CD4-positive, CD25-positive, alpha-beta regulatory T cell (primary cell): Measurements from ENCODE around the gene LLGL1. TPM values are rescaled to one million over a fixed set of nuclear protein-coding genes. Genes with fewer than 3 reads are reported as not detected.

ENCODE experiments used
- ATAC-seq, 2 donors: fragments of 150-1000 bp; cut with Tn5 transposase; one replicate each; pipeline ENCODE4 v1.10.0; 2021; ENCODE audit warnings: low read depth in 2 of 2, moderate number of reproducible peaks in 2 of 2, moderate library complexity in 1 of 2
- DNase-seq, 3 donors: peaks; one replicate each; pipeline versions ENCODE4 v3.0.0 to v3.0.0-alpha.2; 2012 to 2022; ENCODE audit warnings: mixed read lengths in 1 of 3
- H3K27ac ChIP-seq: one replicate; pipeline ENCODE4 v1.7.0; 2013; ENCODE audit warnings: mild to moderate bottlenecking, low read length; ENCODE audit not compliant: insufficient read depth, poor library complexity, severe bottlenecking
- H3K27me3 ChIP-seq: one replicate; pipeline ENCODE4 v1.7.0; 2013; ENCODE audit warnings: low read length; ENCODE audit not compliant: control insufficient read depth, insufficient read depth
- H3K36me3 ChIP-seq: one replicate; pipeline ENCODE4 v1.7.0; 2013; ENCODE audit warnings: mild to moderate bottlenecking, low read length, moderate library complexity; ENCODE audit not compliant: control insufficient read depth, insufficient read depth
- H3K4me1 ChIP-seq: 2 replicates; pipeline ENCODE4 v1.7.0; 2013; ENCODE audit warnings: mild to moderate bottlenecking, low read length; ENCODE audit not compliant: insufficient read depth, control insufficient read depth, poor library complexity, severe bottlenecking
- H3K4me3 ChIP-seq: one replicate; pipeline ENCODE4 v1.7.0; 2013; ENCODE audit warnings: low read depth, mild to moderate bottlenecking, low read length, moderate library complexity
- H3K9me3 ChIP-seq, 2 experiments: 1 replicate in 1 of 2; 2 replicates in 1 of 2; pipeline ENCODE4 v1.7.0; 2013; ENCODE audit warnings: low read length in 2 of 2, mild to moderate bottlenecking in 1 of 2, moderate library complexity in 1 of 2; ENCODE audit not compliant: control insufficient read depth in 2 of 2
- H3K27ac Mint-ChIP-seq, 3 donors: one replicate each; pipeline ENCODE4 v1.8.0; 2020 to 2022; ENCODE audit warnings: mild to moderate bottlenecking in 3 of 3, mixed read lengths in 3 of 3, moderate library complexity in 2 of 3
- H3K27me3 Mint-ChIP-seq: one replicate; pipeline ENCODE4 v1.8.0; 2022; ENCODE audit warnings: mild to moderate bottlenecking, mixed read lengths
- H3K36me3 Mint-ChIP-seq: one replicate; pipeline ENCODE4 v1.8.0; 2020; ENCODE audit warnings: mixed read lengths
- H3K4me1 Mint-ChIP-seq, 4 donors: one replicate each; pipeline ENCODE4 v1.8.0; 2020 to 2022; ENCODE audit warnings: mixed read lengths in 4 of 4, mild to moderate bottlenecking in 1 of 4
- H3K4me3 Mint-ChIP-seq, 4 donors: one replicate each; pipeline ENCODE4 v1.8.0; 2020 to 2022; ENCODE audit warnings: mild to moderate bottlenecking in 4 of 4, mixed read lengths in 4 of 4, moderate library complexity in 3 of 4
- H3K9me3 Mint-ChIP-seq, 7 donors: one replicate each; pipeline ENCODE4 v1.8.0; 2020 to 2022; ENCODE audit warnings: mixed read lengths in 7 of 7, mild to moderate bottlenecking in 3 of 7, moderate library complexity in 2 of 7
- polyA plus RNA-seq, 4 donors: library from polyadenylated mRNA; unstranded; fragments of 300-500 nt; fragmentation: Illumina TruSeq; gene quantifications; one replicate each; pipeline ENCODE4 v1.2.3, GENCODE V29; 2021
- total RNA-seq: library from RNA; stranded (reverse); gene quantifications from one replicate; pipeline ENCODE4 v1.2.3, GENCODE V29; 2022

LLGL1 gene
- total and polyA plus RNA-seq, 5 donors from 2014 or later: 1.0 to 16.6 (median 2.0) TPM

DNA sequence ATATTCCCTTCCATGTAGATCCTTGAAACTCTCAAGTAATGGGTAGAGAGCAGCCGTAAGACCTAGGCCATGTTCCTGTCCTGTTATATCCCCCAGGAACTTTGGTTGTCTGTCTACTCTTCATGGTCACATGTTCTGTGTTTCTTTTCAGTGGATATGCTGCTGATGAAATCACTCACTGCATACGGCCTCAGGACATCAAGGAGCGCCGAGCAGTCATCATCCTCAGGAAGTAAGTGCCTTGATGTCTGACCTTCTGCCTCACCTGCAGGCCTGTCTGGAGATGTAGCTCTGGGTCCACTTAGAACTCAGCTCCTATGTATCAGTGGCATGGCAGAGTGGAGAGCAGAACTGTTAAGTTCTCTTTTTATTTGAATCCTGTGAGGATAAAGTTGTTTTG lies 30.6 kb upstream of the LLGL1 start:
- Histone ChIP-seq H3K9me3 (no peaks in the 10 kb centered on the region), H3K4me1 (peaks cover 34% of the 10 kb centered on the region), H3K27ac (no peak overlapping the region), H3K27me3 (no peaks in the 10 kb centered on the region), H3K4me3 (no peak overlapping the region), H3K36me3 (peaks cover 61% of the 10 kb centered on the region)
- H3K9me3 Mint-ChIP-seq: no peaks in the 10 kb centered on the region
- H3K36me3 Mint-ChIP-seq: peaks cover 26% of the 10 kb centered on the region
- H3K27ac Mint-ChIP-seq: peak overlapping the region in 1 of 3 donors; percentile 49
- DNase-seq: no peak
- H3K4me3 Mint-ChIP-seq: peak overlapping the region in 1 of 4 donors; percentile 39
- no peaks in the 10 kb centered on the region for H3K27me3 Mint-ChIP-seq
- no peak for ATAC-seq
- H3K4me1 Mint-ChIP-seq: peaks cover 13 to 90% (median 60%) of the 10 kb centered on the region in 4 donors

DNA sequence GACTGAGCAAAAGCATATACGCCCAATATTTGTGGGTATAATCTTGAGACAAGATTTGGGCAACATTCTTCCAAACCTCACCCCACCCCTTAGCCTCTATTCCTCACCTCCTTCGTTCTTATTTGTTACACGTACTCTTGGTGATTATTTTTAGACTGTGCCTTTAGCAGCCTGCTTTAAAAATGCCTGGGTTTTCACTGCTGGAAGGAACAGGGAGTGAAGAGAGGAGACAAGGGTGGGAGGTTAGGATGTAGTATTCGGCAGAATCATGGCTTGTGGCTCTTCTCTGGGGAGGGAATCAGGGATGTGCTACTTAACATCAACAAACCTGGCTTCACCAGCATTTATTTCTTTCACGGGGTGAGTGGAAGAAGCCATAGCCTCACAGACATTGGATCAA lies 30.2 kb upstream of the LLGL1 start:
- no peaks in the 10 kb centered on the region for H3K9me3 ChIP-seq
- H3K9me3 Mint-ChIP-seq: no peaks in the 10 kb centered on the region
- no peaks in the 10 kb centered on the region for H3K27me3 Mint-ChIP-seq
- peaks cover 13 to 89% (median 57%) of the 10 kb centered on the region in 4 donors for H3K4me1 Mint-ChIP-seq
- H3K4me3 ChIP-seq: no peak overlapping the region
- H3K36me3 ChIP-seq: peaks cover 61% of the 10 kb centered on the region
- no peak overlapping the region for H3K4me3 Mint-ChIP-seq
- H3K27ac ChIP-seq: no peak overlapping the region
- H3K27ac Mint-ChIP-seq: no peak overlapping the region
- no peak for DNase-seq
- ATAC-seq: no peak
- H3K27me3 ChIP-seq: no peaks in the 10 kb centered on the region
- H3K4me1 ChIP-seq: peaks cover 31% of the 10 kb centered on the region
- H3K36me3 Mint-ChIP-seq: peaks cover 24% of the 10 kb centered on the region

DNA sequence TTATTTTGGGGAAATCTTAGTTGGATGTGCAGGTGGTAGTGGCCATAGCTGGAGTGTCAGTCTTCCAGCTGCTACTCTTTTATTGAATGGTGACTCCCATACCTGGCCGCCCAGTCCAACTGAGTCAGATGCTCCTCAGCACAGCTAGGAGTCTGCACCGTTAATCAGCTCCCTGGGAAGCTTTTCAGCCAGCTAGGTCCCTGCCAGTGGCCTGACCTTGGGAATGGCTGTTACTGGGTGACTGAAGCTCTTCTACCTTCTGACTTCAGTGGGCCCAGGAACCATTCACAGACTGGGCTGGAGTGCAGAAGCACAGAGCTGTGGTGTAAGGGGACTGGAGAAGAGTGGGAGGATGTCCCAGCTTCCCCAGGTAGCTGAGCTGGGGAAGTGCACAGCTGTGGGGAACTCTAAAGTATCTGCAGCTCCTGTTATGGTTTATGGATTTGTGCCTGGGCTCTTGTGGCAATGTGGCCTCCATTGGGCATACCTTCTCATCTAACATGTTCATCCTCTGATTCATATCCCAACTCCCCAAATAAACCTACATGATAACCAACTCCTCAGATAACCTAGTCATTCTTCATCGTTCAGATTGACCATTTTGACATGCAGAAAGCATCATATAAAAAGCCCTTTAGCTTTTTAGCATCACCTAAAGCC lies 27.8 kb upstream of the LLGL1 start:
- H3K27ac ChIP-seq: peak overlapping the region; percentile 15
- DNase-seq (no peak), ATAC-seq (no peak)
- peaks cover 14% of the 10 kb centered on the region for H3K4me1 ChIP-seq
- no peaks in the 10 kb centered on the region for H3K27me3 Mint-ChIP-seq
- H3K27me3 ChIP-seq: no peaks in the 10 kb centered on the region
- H3K27ac Mint-ChIP-seq: peak overlapping the region in 2 of 3 donors; percentile 66 to 87
- H3K4me3 ChIP-seq: no peak overlapping the region
- H3K4me3 Mint-ChIP-seq: no peak overlapping the region
- H3K36me3 ChIP-seq: peaks cover 63% of the 10 kb centered on the region
- peaks cover 5 to 82% (median 41%) of the 10 kb centered on the region in 4 donors for H3K4me1 Mint-ChIP-seq
- no peaks in the 10 kb centered on the region for H3K9me3 ChIP-seq
- peaks cover 28% of the 10 kb centered on the region for H3K36me3 Mint-ChIP-seq
- no peaks in the 10 kb centered on the region for H3K9me3 Mint-ChIP-seq

DNA sequence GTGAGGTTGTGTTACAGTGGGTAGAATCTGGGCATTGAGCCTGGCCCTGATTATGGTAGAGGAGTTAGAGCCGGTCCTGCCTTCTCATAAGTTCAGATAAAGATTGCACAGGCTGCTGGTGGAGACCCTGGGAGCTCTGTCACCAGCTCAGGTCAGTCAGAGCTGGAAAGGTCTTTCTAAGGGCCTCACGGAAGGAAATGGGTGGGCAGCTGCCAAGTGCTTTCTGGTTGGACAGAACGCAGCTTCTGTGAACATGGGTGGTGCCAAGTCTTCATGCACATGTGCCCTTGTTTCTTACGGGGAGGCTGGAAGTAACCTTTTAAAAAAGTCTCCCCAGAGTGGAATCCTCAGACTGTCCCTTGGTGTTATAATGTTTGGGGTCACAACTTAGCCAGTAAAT lies 26.9 kb upstream of the LLGL1 start:
- Mint-ChIP-seq H3K9me3 (no peaks in the 10 kb centered on the region), H3K4me3 (peak overlapping the region in 1 of 4 donors; percentile 76), H3K36me3 (peaks cover 31% of the 10 kb centered on the region), H3K27me3 (no peaks in the 10 kb centered on the region), H3K27ac (peak overlapping the region in 2 of 3 donors; percentile 46 to 87), H3K4me1 (peaks cover 5 to 81% (median 42%) of the 10 kb centered on the region in 4 donors)
- DNase-seq (no peak), ATAC-seq (no peak)
- Histone ChIP-seq H3K36me3 (peaks cover 70% of the 10 kb centered on the region), H3K9me3 (no peaks in the 10 kb centered on the region), H3K27me3 (no peaks in the 10 kb centered on the region), H3K4me1 (peaks cover 12% of the 10 kb centered on the region), H3K27ac (no peak overlapping the region), H3K4me3 (no peak overlapping the region)

DNA sequence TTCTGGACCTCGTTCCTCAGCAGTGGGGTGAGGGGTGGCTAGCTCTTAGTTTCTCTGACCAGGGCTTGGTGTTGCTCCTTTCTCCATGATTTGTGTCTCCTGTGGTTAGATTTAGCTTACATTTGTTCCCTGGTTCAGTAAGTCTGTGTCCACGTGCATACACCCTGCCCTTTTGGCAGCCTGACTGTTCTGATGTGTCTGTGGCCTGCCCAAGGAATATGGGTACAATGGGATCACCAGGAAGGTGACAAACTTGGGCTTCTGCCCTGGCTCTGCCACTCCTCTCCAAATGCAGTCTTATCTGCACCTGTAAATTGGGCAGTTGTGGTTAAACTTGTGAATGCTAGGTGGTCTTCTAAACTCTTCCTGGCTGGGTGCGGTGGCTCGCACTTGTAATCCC lies 24.3 kb upstream of the LLGL1 start:
- peaks cover 12% of the 10 kb centered on the region for H3K4me1 ChIP-seq
- peaks cover 24% of the 10 kb centered on the region for H3K36me3 Mint-ChIP-seq
- no peaks in the 10 kb centered on the region for H3K27me3 Mint-ChIP-seq
- DNase-seq (no peak), ATAC-seq (no peak)
- H3K9me3 ChIP-seq: no peaks in the 10 kb centered on the region
- H3K4me3 Mint-ChIP-seq: peak overlapping the region in 1 of 4 donors; percentile 36
- H3K36me3 ChIP-seq: peaks cover 69% of the 10 kb centered on the region
- no peaks in the 10 kb centered on the region for H3K9me3 Mint-ChIP-seq
- H3K27ac ChIP-seq: no peak overlapping the region
- H3K4me3 ChIP-seq: no peak overlapping the region
- peak overlapping the region in 2 of 3 donors; percentile 31 to 52 for H3K27ac Mint-ChIP-seq
- peaks cover 5 to 64% (median 29%) of the 10 kb centered on the region in 4 donors for H3K4me1 Mint-ChIP-seq
- no peaks in the 10 kb centered on the region for H3K27me3 ChIP-seq

DNA sequence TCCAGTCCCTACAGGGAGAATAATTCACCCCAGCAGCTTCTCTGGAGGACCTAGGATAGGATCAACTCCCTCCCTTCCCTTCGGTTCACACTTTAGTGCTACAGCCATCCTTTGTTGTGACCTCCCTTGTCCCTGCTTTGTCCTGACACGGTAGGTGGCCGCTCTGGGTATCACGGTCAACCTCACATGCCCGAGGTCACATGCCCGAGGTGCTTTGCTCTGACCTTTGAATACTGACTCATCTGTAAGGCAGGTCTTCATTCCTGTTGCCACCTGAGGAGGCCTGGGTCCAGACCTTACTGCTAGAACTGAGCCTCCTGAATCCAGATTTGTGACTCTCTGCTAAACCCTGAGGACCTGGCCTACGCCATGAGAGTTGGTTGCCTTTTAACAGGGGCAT lies 22.1 kb upstream of the LLGL1 start:
- Mint-ChIP-seq H3K36me3 (peaks cover 28% of the 10 kb centered on the region), H3K27me3 (no peaks in the 10 kb centered on the region), H3K4me1 (peaks cover 5 to 44% (median 21%) of the 10 kb centered on the region in 4 donors), H3K4me3 (no peak overlapping the region), H3K27ac (peak overlapping the region in 2 of 3 donors; percentile 68 to 85), H3K9me3 (no peaks in the 10 kb centered on the region)
- no peak overlapping the region for H3K27ac ChIP-seq
- no peak for DNase-seq
- H3K36me3 ChIP-seq: peaks cover 68% of the 10 kb centered on the region
- no peak for ATAC-seq
- H3K4me1 ChIP-seq: peaks cover 8% of the 10 kb centered on the region
- no peak overlapping the region for H3K4me3 ChIP-seq
- no peaks in the 10 kb centered on the region for H3K27me3 ChIP-seq
- H3K9me3 ChIP-seq: no peaks in the 10 kb centered on the region

DNA sequence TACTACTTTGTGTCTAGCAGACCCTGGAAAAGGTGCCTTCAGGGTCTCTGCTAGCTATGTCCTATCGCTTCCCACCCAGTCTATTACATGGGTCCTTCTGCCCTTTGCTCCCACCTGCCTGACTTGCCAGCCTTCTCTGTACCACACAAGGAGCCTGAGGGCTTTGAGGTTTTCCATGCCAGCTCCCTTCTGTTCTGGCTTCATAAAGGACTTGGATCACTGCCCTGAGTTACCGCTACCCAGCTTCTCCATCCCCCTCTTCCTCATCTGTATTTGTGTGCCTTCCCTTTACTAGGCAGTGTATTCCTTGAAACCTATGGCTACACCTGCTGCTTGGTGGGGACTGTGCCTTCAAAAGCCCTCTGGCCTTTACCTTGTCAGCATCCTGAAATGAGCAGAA lies 19.6 kb upstream of the LLGL1 start:
- H3K36me3 ChIP-seq: peaks cover 72% of the 10 kb centered on the region
- no peak overlapping the region for H3K27ac ChIP-seq

DNA sequence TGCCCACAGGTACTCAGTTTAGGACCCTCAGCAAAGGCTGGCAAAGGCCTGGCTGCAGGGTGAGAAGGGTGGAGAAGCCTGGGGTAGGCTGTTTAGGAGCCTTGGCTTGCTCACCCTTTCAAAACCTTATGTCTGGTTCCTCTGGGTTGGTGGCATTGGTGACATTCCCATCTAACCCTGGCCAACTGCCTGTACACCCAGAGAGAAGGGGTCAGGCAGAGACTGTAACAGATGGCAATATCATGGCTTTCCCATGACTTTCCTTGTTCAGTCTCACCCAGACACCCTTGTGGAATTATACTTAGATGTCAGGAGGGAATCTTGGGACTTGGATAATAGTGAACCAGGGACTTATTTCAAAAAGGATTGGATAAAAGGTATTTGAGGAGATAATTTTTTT lies 18.5 kb upstream of the LLGL1 start:
- Histone ChIP-seq H3K36me3 (peaks cover 73% of the 10 kb centered on the region), H3K4me3 (no peak overlapping the region), H3K27me3 (no peaks in the 10 kb centered on the region), H3K4me1 (no peaks in the 10 kb centered on the region), H3K9me3 (no peaks in the 10 kb centered on the region), H3K27ac (no peak overlapping the region)
- Mint-ChIP-seq H3K4me1 (peaks cover 0 to 16% (median 5%) of the 10 kb centered on the region in 4 donors), H3K9me3 (no peaks in the 10 kb centered on the region), H3K27me3 (no peaks in the 10 kb centered on the region), H3K27ac (no peak overlapping the region), H3K36me3 (peaks cover 32% of the 10 kb centered on the region), H3K4me3 (no peak overlapping the region)
- DNase-seq (no peak), ATAC-seq (no peak)

More for the DNA sequence above, 19.6 kb upstream of the LLGL1 start:
- no peaks in the 10 kb centered on the region for H3K4me1 ChIP-seq
- Mint-ChIP-seq H3K27me3 (no peaks in the 10 kb centered on the region), H3K4me3 (peak overlapping the region in 1 of 4 donors; percentile 54), H3K9me3 (no peaks in the 10 kb centered on the region), H3K4me1 (peaks cover 0 to 24% (median 9%) of the 10 kb centered on the region in 4 donors), H3K27ac (peak overlapping the region in 2 of 3 donors; percentile 56 to 76), H3K36me3 (peaks cover 32% of the 10 kb centered on the region)
- H3K9me3 ChIP-seq: no peaks in the 10 kb centered on the region
- H3K27me3 ChIP-seq: no peaks in the 10 kb centered on the region
- no peak overlapping the region for H3K4me3 ChIP-seq
- ATAC-seq: no peak
- DNase-seq: no peak
